Thyroid gland (tissue), 4 donors: ENCODE results near the gene FLOT1.

Experiments used
- CTCF ChIP-seq, 6 experiments: fragments of 200-600 bp in 3 of 6; fragments of 450-650 bp in 3 of 6; sonication (generic) in 3 of 6; IDR thresholded peaks; one replicate each; pipeline ENCODE4 v1.5.1; 2016 to 2019; ENCODE audit warnings: antibody characterized with exemption in 6 of 6, mild to moderate bottlenecking in 2 of 6, inconsistent platforms in 1 of 6, moderate library complexity in 1 of 6
- POLR2A ChIP-seq, 2 donors: fragments of 450-650 bp; IDR thresholded peaks; one replicate each; pipeline ENCODE4 v1.6.1; 2017; ENCODE audit warnings: antibody characterized with exemption in 2 of 2, mild to moderate bottlenecking in 2 of 2, moderate library complexity in 1 of 2

- no peak for TF ChIP-seq CTCF (IDR thresholded peaks at IDR 0.05)
- no peak for TF ChIP-seq POLR2A (IDR thresholded peaks at IDR 0.05)
Observed at GRCh38 chr6:30747300-30747687, 4.8 kb upstream of the FLOT1 start.
